Measurements from ENCODE around the gene PRAME.

Gene PRAME

DNA sequence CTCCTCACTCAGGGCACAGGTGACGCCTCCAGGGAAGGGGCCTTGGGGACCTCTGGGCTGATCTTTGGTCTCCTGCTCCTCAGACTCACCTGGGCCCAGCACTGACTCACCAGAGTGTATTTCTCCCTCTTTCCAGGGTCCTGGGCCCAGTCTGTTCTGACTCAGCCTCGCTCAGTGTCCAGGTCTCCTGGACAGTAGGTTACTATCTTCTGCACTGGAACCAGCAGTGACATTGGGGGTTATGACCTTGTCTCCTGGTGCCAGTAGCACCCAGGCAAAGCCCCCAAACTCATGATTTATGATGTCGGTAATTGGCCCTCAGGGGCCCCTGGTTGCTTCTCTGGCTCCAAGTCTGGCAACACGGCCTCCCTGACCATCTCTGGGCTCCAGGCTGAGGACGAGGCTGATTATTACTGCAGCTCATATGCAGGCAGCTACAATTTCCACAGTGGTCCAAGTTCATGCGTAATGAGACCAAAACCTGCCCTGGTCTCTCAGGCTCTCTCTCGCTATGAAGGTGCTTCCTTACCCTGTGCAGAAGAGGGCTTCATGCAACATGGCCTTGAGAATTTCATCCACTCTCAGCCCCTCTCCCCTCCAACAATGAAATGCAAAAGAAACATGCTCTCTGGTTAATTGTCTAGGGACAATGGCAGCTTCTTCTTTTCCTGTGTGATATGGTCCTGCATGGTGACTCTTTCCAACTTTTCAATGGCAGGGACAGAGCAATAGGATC is 21.0 kb upstream of the PRAME start:
- DNase-seq: no peak

DNA sequence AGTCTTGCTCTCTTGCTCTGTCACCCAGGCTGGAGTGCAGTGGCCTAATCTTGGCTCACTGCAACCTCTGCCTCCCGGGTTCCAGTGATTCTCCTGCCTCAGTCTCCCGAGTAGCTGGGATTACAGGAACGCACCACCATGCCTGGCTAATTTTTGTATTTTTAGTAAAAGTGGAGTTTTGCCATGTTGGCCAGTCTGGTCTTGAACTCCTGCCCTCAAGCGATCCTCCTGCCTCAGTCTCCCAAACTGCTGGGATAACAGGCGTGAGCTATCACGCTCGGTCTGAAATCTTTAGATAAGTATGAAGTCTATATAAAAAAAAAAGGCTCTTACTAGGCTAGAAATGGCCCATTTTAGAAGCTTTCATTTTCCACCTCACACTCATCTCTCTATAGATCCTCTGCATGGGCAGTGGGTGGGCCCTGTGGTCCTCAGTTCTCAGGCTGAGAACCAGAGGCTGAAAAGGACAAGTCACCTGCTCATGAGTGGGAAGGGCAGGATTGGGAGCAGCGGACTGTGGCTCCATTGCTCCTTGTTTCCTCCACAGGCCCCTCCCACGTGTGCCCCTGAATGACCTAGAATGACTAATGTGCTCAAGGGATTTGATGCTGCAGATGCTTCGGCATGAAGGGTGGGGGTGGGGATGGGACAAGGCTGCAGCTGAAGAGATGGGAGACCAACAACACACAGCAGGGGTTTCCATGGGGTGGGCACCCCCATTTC is 19.8 kb upstream of the PRAME start:
- peak; percentile 24 for DNase-seq

DNA sequence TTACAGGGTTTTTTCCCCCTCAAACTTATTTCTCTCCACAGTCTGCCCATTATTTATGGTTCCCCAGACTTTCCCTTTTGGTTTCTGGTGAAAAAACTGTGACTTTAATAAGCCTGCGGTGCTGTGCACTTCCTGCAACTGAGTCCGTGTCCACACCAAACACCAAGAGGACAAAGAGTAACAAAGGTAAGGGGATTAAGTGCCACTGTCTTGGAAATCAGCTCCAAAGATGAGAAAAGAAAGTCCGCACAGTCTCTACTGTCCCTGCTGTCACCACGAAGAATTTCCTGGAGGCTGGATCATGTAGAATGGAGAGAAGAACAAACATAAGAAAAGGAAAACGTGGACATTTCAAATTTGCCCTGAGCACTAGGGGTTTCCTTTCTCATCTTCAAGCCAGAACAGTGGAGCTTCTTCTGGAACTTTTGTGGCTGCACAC is 17.9 kb upstream of the PRAME start:
- DNase-seq: no peak

DNA sequence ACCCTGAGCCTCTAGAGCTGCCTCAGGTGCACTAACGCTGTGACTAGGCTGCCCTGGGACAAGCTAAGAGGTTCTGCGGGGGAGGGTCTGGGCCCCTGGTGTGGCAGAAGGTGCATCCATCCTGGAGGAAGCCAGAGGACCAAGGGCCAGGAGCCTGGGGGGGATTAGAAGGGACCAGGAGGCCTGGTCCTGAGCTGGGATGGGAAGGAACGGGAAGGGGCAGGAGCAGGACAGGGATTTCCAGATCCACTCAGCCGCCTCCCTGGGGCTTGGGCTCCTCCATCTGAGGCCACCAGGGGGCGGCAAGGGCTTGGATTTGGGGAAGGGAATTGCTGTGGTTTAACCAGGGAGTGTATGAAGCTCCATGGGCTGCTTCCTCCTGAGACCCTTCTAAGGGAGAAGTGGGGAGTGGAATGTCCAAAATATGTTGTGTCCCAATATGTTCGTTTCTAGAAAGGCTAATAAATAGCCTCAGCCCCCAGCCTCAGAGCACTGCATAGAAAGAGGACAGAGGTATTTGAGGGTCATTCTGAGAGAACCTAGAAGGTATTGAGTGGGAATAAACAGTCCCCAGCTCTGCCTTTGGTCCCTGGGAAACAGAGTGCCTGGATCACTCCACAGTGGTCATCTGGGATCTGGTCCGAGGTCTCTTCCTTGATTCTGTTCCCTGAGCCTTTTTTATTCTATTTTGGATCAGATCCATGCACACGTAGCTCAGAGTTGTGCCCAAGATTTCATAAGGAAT is 17.4 kb upstream of the PRAME start:
- DNase-seq: peak; percentile 44

- no peak for DNase-seq
These were observed 15.3 kb upstream of the PRAME start for GRCh38 chr22:22574361-22574760.

GRCh38 chr22:22573047-22573889 is 14.2 kb upstream of the PRAME start:
- DNase-seq: no peak

GRCh38 chr22:22571862-22572261 is 12.8 kb upstream of the PRAME start:
- no peak for DNase-seq

- no peak for DNase-seq
These were observed 12.4 kb upstream of the PRAME start for GRCh38 chr22:22571429-22571828.

- no peak for DNase-seq
These were observed 10.2 kb upstream of the PRAME start for GRCh38 chr22:22569218-22569617.

DNA sequence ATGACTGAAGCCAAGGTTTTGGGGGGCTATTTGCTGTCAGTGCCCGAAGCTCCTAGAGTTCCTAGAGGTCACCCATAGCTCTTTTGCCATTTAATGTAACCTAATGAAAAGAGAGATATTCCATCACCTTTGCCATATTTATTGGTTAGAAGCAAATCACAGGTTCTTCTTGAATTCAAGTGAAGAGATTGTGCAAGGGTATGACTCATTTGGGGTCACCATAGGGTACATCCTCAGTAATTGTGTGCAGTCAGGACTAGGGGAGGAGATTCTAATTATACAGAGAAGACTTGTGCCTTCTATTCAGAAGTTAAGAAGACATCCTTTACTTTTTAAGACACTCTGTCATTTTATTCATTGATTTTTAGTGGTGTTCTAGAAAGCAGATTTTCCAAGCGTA is 6.9 kb upstream of the PRAME start:
- peak; percentile 37 for DNase-seq

- DNase-seq: no peak
These were observed 744 bp downstream of the PRAME start for GRCh38 chr22:22558071-22558971.

GRCh38 chr22:22556995-22557925 is 1.8 kb downstream of the PRAME start:
- DNase-seq: no peak

DNA sequence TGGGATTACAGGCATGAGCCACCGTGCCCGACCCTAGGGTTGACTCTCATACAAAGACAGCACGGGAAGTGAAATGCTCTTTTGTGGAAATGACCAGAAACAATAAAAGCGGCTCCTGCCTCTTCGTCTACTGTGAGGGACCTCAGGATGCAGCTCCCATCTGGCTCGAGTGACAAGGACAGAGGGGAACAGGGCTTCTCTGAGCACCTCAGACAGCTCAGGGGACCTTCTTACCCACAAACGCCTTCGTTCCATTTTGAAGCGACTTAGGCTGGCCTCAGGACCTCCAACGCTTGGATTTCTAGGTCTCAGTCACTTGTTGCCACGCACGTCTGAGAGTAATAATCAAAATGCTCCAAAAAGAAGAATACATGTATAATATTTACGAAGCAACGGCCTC is 2.5 kb downstream of the PRAME start:
- no peak for DNase-seq

- DNase-seq: no peak
These were observed 3.5 kb downstream of the PRAME start for GRCh38 chr22:22555596-22555995.

DNA sequence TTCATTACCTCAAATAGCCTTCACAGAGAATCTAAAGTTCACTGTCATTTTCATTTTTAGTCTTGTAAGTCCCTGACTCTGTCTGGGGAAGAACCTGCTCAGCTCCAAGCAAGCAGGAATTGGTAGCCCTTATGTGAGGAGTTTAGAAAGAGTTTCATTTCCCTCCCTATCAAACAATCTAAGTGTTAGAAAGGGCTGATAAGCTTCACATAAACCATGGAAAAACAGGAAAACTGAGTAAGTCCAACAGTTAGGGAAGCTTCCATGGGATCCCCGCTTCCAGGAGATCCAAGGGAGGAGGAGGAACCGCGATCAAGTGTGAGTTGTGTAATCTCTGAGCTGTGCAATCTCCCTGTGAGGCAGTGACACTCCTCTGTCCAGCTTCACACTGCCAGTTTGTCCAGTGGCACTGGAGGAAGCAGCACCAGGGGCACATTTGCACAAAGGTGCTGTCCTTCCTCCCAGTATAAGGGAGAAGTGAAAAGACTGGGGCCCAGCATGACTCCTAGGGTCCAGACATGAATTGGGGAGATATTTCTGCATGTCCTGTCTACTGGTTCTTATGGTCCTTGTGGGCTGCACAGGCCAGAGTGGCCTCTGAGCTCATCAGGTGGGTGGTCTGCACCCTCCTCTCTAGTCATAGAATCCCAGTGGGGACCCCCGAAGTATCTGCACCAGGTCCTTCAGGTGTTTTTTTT is 4.3 kb downstream of the PRAME start:
- peak; percentile 36 for DNase-seq

DNA sequence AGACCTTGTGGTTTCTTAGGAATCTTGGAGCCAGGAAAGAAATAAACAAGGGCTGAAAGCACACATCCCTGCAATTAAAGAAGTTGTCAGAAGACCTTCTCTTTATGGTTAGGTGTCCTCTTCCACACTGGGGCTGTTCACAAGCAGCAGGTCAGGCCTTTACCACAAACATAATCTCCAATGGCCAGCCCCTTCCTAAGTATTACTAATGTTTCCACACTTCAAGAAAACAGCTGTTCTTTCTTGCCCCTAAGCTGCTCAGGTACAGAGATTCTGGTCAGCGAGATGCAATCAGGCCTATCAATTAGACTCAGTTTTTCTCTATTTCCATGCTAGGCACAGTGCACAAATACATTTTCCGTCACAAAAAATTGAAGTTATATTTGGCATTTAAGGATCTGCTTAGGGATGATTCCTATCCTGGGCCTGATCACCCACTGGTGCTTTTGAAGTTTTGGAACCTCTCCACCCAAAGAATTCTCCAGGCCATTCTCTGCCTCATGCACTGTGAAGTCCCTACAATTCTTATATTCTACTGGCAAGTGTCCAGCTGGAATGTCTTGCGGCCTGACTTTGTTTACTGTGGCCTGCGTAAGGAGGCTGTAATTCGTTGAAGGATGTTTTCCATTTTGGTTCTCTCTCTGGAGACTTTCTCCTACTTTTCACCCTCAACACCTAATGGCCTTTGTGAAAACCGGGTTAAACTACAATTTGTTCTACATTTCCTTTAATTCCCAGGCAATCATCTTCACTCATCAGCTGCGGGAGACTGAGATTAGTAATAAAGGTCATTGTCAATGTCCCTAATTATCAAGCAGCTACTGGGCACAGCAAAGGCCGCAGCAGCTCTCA is 5.1 kb downstream of the PRAME start:
- DNase-seq: no peak

- DNase-seq: no peak
These were observed 5.9 kb downstream of the PRAME start for GRCh38 chr22:22553141-22553540.

- peak; percentile 27 for DNase-seq
These were observed 6.4 kb downstream of the PRAME start for GRCh38 chr22:22552630-22553029.
